NCI-H460 (cell line): ENCODE data around the gene ZNF609. TPM values are rescaled to one million over a fixed set of nuclear protein-coding genes. Genes with fewer than 3 reads are reported as not detected.
A peak's percentile ranks its signal among the peaks of the same experiment; 100 is the strongest.

Experiments
- DNase-seq: peaks from one replicate; pipeline ENCODE4 v3.0.0-alpha.2; 2016; ENCODE audit warnings: low read depth; ENCODE audit errors: extremely low read depth
- total RNA-seq: library from RNA; depleted of rRNA; stranded (reverse); fragments of >200 nt; shearing (Covaris generic); gene quantifications from 2 replicates; pipeline ENCODE4 v1.2.3, GENCODE V29; 2014

Gene ZNF609
- total RNA-seq, 1 experiment from 2014 or later = 15.0 TPM

GRCh38 chr15:64500695-64501395 is 40.5 kb downstream of the ZNF609 start:
- DNase-seq = no peak

GRCh38 chr15:64501396-64501715 is 41.0 kb downstream of the ZNF609 start:
- DNase-seq = no peak

- no peak for DNase-seq
Observed at GRCh38 chr15:64502151-64502550, 41.8 kb downstream of the ZNF609 start.

GRCh38 chr15:64502551-64502950 is 42.2 kb downstream of the ZNF609 start:
- no peak for DNase-seq

GRCh38 chr15:64503197-64503596 is 42.8 kb downstream of the ZNF609 start:
- no peak for DNase-seq

GRCh38 chr15:64503640-64504039 is 43.3 kb downstream of the ZNF609 start:
- DNase-seq = no peak

GRCh38 chr15:64507293-64507802 is 47.0 kb downstream of the ZNF609 start:
- no peak for DNase-seq

GRCh38 chr15:64507845-64508244 is 47.5 kb downstream of the ZNF609 start:
- DNase-seq = no peak

- DNase-seq = no peak
Observed at GRCh38 chr15:64513823-64514222, 53.4 kb downstream of the ZNF609 start.

GRCh38 chr15:64515196-64515595 is 54.8 kb downstream of the ZNF609 start:
- DNase-seq = no peak

- no peak for DNase-seq
Observed at GRCh38 chr15:64515825-64516224, 55.4 kb downstream of the ZNF609 start.

GRCh38 chr15:64519897-64520296 is 59.5 kb downstream of the ZNF609 start:
- no peak for DNase-seq

- no peak for DNase-seq
Observed at GRCh38 chr15:64521201-64521600, 60.8 kb downstream of the ZNF609 start.

- peak; percentile 25 for DNase-seq
Observed at GRCh38 chr15:64521726-64522164, 61.4 kb downstream of the ZNF609 start.

GRCh38 chr15:64522226-64522823 is 61.9 kb downstream of the ZNF609 start:
- no peak for DNase-seq

- DNase-seq = no peak
Observed at GRCh38 chr15:64523240-64523639, 62.9 kb downstream of the ZNF609 start.

GRCh38 chr15:64524778-64525177 is 64.4 kb downstream of the ZNF609 start:
- DNase-seq = no peak

GRCh38 chr15:64525828-64526530 is 65.6 kb downstream of the ZNF609 start:
- DNase-seq = no peak

- peak; percentile 18 for DNase-seq
Observed at GRCh38 chr15:64527263-64527984, 67.0 kb downstream of the ZNF609 start.

- DNase-seq = no peak
Observed at GRCh38 chr15:64528871-64529270, 68.5 kb downstream of the ZNF609 start.

- no peak for DNase-seq
Observed at GRCh38 chr15:64530472-64530871, 70.1 kb downstream of the ZNF609 start.
